SJCRH30 (cell line): ENCODE results near the gene CRX. TPM values are rescaled to one million over a fixed set of nuclear protein-coding genes. Genes with fewer than 3 reads are reported as not detected.
"Not testable (repeated sequence)": the region's sequence is repeated elsewhere in the genome, so short reads cannot be mapped to it uniquely, and the experiment has no call there.

Experiments
- DNase-seq, 2 experiments: peaks; one replicate each; pipeline ENCODE4 v3.0.0-alpha.2; 2015 to 2020
- H3K27ac ChIP-seq: fragments of 250-450 bp; sonication (Bioruptor Pico); 2 replicates; pipeline ENCODE4 v1.5.1; 2020; ENCODE audit warnings: mild to moderate bottlenecking, moderate library complexity
- H3K27me3 ChIP-seq: fragments of 250-450 bp; sonication (Bioruptor Pico); 2 replicates; pipeline ENCODE4 v1.5.1; 2020; ENCODE audit warnings: mild to moderate bottlenecking, moderate library complexity
- H3K36me3 ChIP-seq: fragments of 250-450 bp; sonication (Bioruptor Pico); 2 replicates; pipeline ENCODE4 v1.5.1; 2020; ENCODE audit warnings: mild to moderate bottlenecking, moderate library complexity
- H3K4me1 ChIP-seq: fragments of 250-450 bp; sonication (Bioruptor Pico); 2 replicates; pipeline ENCODE4 v1.5.1; 2020; ENCODE audit warnings: mild to moderate bottlenecking, moderate library complexity
- H3K4me3 ChIP-seq: fragments of 250-450 bp; sonication (Bioruptor Pico); 2 replicates; pipeline ENCODE4 v1.5.1; 2020; ENCODE audit warnings: mild to moderate bottlenecking, moderate library complexity
- H3K9me3 ChIP-seq: fragments of 250-450 bp; sonication (Bioruptor Pico); replicated peaks from 2 replicates; pipeline ENCODE4 v1.5.1; 2020; ENCODE audit warnings: mild to moderate bottlenecking, moderate library complexity
- total RNA-seq: library from RNA; depleted of rRNA; stranded (reverse); fragments of >200 nt; shearing (Covaris generic); gene quantifications from 2 replicates; pipeline ENCODE4 v1.2.3, GENCODE V29; 2014

CRX gene
- total RNA-seq, 1 experiment from 2014 or later: 0.89 TPM

DNA sequence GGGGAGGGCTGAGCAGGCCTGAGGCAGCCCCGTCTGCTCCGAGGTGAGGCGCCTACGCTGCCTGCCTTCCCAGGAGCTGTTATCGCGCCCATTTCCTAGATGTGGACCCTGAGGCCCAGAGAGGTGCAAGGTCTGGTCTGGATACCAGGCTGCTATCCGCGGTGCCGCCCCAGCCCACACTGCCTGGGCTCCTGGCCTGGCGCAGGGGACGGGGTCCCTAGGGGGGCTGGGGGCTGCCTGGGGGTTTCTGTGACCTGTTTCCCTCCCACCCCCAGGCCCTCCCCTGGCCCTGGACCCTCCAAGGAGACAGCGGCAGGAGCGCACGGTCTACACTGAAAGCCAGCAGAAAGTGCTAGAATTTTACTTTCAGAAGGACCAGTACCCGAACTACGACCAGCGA, 38.1 kb downstream of the CRX start:
- not testable (repeated sequence) for H3K4me3 ChIP-seq, H3K4me1 ChIP-seq, H3K9me3 ChIP-seq, H3K36me3 ChIP-seq, H3K27me3 ChIP-seq, DNase-seq, H3K27ac ChIP-seq

DNA sequence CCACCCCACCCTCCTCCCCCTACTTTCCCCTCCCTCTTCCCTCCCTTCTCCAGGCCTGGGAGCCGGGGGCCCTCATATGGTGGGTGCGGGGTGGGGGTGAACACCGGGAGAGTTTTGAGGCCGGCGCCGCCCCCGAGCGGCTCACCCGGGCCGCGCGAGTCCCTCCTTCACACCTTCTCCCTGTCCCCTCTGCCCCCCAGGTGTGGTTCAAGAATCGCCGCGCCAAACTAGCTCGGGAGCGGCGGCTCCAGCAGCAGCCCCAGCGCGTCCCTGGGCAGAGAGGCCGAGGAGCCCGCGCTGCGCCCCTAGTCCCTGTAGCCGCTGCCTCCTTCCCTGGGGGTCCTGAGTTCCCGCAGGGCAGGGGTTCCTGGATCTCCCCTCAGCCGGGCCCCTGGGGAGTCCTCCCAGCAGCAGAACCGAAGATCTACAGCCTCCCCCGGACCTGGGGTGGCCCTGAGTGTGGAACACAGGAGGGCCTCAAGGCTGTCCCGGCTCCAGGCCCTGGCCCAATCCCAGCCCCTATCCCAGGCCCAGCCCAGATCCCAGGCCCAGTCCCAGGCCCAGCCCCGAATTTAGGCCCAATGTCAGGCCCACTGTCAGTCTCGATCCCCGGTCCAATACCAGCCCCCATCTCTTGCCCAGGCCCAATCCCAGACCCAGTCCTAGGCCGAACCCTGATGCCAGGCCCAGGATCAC, 39.0 kb downstream of the CRX start:
- Histone ChIP-seq H3K4me1 (peaks cover 9% of the 10 kb centered on the region; the same call in 1 of the 2 replicates), H3K4me3 (no peak overlapping the region), H3K9me3 (no peaks in the 10 kb centered on the region), H3K27me3 (no peaks in the 10 kb centered on the region), H3K36me3 (no peaks in the 10 kb centered on the region), H3K27ac (no peak overlapping the region)
- DNase-seq: no peak

DNA sequence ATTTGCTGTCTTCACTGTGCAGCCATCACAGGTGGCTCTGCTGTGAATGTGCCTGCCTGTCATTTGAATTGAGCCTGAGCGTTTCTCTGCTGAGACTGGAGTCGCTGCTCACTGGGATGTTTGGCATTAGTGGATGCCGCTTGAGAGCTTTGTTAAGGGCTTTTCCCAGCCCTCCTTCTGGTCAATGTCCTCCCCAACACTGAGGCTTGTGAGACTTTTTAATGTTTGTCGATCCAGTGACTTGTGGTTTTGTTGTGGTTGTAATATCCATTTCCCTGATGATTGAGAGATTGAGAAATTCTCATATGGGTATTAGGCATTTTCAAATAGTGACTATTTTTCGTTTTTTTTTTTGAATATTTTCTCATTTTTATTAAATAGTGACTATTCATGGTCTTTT, 39.9 kb downstream of the CRX start:
- DNase-seq: no peak
- no peaks in the 10 kb centered on the region for H3K36me3 ChIP-seq
- H3K27me3 ChIP-seq: no peaks in the 10 kb centered on the region
- no peak overlapping the region for H3K4me3 ChIP-seq
- no peak overlapping the region for H3K27ac ChIP-seq
- peaks cover 9% of the 10 kb centered on the region; the same call in 1 of the 2 replicates for H3K4me1 ChIP-seq
- no peaks in the 10 kb centered on the region for H3K9me3 ChIP-seq

DNA sequence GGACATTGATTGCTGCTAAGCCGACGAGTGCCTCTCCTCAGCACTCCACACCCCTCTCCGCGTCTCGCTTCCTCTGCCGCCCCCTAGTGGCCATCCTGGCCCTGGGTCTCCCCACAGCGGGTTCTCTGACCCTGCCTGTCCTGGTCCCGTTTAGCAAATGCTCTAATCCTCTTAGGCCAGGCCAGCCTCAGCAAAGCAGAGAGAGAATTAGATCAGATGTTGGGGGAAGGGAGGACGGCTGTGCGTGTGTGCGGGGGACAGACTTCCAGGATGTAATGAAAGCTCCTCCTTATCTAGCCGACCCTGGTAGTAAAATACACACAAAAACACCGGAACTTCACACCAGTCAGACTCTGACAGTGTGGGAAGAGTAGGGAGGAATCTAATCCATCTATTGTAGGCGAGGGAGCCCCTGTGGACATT, 41.8 kb downstream of the CRX start:
- Histone ChIP-seq H3K9me3 (no peaks in the 10 kb centered on the region), H3K4me1 (0 out of 2 replicates have a peak, but pooled peaks cover under 1% of the 10 kb centered on the region), H3K36me3 (no peaks in the 10 kb centered on the region), H3K4me3 (no peak overlapping the region), H3K27me3 (no peaks in the 10 kb centered on the region), H3K27ac (no peak overlapping the region)
- peak; percentile 90 to 95 for DNase-seq

DNA sequence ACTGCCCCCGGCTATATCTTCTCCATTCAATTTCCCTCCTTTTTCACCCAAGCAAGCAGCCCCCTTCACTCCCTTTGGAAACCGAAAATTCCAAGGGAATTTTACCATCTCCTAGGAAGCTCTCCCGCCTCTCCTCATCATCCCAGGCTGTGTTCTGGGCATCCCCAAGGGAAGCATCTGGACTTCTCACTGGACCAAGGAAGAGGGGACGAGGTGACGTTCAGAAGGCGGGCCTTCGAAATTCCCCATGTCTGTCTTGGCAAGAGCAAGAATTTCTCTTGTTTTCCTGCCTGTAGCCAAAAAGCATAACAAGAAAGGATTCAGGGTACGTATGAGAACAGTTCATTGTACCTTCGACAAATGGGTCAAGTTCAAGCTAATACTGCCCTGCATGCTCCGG, 43.4 kb downstream of the CRX start:
- DNase-seq: no peak
- no peaks in the 10 kb centered on the region for H3K9me3 ChIP-seq
- no peaks in the 10 kb centered on the region for H3K4me1 ChIP-seq
- H3K36me3 ChIP-seq: no peaks in the 10 kb centered on the region
- no peak overlapping the region for H3K27ac ChIP-seq
- H3K27me3 ChIP-seq: no peaks in the 10 kb centered on the region
- H3K4me3 ChIP-seq: no peak overlapping the region

DNA sequence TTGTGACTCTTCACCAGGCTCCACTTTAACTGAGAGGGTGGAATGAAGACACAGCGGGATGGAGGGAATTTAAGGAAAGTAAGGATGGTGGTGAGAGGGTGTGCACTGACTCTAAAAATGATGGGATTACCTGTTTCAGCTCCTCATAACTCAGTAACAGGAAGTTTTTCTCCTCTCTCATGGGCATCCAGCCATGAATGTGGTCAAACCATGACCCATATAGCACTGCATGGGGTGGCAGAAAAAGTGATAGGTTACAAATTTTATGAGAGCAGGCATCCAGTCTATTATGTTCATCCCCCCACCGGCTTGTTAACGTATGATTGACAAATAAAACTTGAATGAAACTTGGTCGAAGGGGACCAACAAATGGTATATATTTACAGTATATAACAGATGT, 57.2 kb downstream of the CRX start:
- no peaks in the 10 kb centered on the region for H3K9me3 ChIP-seq
- H3K36me3 ChIP-seq: no peaks in the 10 kb centered on the region
- no peak for DNase-seq
- H3K4me3 ChIP-seq: no peak overlapping the region
- H3K4me1 ChIP-seq: no peaks in the 10 kb centered on the region
- H3K27ac ChIP-seq: no peak overlapping the region
- H3K27me3 ChIP-seq: no peaks in the 10 kb centered on the region

DNA sequence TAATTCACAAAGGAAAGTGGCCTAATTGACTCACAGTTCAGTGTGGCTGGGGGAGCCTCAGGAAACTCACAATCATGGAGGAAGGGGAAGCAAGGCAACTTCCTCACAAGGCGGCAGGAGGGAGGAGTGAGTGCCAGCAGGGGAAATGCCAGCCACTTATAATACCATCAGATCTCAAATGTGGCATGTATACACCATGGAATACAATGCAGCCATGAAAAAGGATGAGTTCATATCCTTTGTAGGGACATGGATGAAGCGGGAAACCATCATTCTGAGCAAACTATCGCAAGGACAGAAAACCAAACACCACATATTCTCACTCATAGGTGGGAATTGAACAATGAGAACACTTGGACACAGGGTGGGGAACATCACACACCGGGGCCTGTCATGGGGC, 57.6 kb downstream of the CRX start:
- not testable (repeated sequence) for H3K4me1 ChIP-seq, H3K36me3 ChIP-seq, DNase-seq, H3K27me3 ChIP-seq, H3K4me3 ChIP-seq, H3K27ac ChIP-seq, H3K9me3 ChIP-seq

DNA sequence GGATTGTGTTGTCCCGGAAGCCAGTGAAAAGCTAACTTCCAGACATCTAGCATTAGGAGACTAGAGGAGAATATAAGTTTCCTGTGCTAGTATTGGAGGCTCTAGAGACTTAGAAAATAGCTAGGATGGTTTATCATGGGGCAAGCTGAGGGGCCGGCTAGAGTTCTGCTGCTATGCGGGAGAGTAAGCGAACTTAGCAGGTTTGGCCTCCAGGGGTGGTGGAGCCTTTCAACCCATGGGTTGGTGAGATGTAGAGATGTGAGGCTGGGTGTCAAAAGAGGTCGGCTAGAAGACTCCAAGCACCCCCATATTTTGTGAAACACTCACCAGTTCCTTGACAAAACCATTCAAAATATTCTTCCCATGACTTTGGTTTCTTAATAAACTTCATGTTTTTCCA, 60.0 kb downstream of the CRX start:
- Histone ChIP-seq H3K27ac (no peak overlapping the region), H3K4me1 (no peaks in the 10 kb centered on the region)

DNA sequence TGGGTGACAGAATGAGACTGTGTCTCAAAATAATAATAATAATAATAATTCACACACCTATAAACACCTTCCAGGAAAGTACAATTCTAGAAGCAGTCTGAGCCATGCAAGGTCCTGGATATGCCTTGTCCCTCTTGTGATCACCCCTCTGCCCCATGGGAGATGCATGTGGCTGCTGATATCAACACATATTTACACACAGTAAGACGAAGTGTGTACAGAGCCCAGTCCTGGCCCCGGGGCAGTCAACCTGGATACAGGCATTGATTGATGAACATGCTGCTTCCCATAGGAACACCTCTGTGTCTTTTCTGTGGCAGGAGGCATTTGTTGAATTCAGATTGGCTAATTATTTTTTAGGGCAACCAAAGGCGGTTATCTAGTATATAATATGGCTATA, 61.2 kb downstream of the CRX start:
- Histone ChIP-seq H3K27me3 (no peaks in the 10 kb centered on the region), H3K36me3 (no peaks in the 10 kb centered on the region), H3K4me3 (no peak overlapping the region), H3K27ac (no peak overlapping the region), H3K4me1 (no peaks in the 10 kb centered on the region), H3K9me3 (no peaks in the 10 kb centered on the region)
- no peak for DNase-seq

More for the DNA sequence above, 60.0 kb downstream of the CRX start:
- no peaks in the 10 kb centered on the region for H3K27me3 ChIP-seq
- H3K36me3 ChIP-seq: no peaks in the 10 kb centered on the region
- H3K9me3 ChIP-seq: no peaks in the 10 kb centered on the region
- no peak for DNase-seq
- H3K4me3 ChIP-seq: no peak overlapping the region

DNA sequence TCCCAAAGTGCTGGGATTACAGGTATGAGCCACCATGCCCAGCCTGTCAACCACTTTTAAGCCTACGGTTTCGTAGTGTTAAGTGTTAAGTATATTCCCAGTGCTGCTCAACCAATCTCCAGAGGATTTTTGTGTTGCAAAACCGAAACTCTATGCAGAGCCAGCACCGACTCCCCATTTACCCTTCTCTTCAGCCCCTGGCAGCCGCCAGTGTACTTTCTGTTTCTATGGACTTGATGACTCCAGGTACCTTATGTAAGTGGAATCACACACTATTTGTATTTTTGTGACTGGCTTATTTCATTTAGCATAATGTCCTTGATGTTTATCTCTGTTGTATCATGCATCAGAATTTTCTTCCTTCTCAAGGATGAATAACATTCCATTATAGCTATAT, 63.3 kb downstream of the CRX start:
- no peak for DNase-seq
- no peaks in the 10 kb centered on the region for H3K27me3 ChIP-seq
- H3K36me3 ChIP-seq: no peaks in the 10 kb centered on the region
- H3K9me3 ChIP-seq: no peaks in the 10 kb centered on the region
- H3K4me3 ChIP-seq: no peak overlapping the region
- no peak overlapping the region for H3K27ac ChIP-seq
- no peaks in the 10 kb centered on the region for H3K4me1 ChIP-seq

DNA sequence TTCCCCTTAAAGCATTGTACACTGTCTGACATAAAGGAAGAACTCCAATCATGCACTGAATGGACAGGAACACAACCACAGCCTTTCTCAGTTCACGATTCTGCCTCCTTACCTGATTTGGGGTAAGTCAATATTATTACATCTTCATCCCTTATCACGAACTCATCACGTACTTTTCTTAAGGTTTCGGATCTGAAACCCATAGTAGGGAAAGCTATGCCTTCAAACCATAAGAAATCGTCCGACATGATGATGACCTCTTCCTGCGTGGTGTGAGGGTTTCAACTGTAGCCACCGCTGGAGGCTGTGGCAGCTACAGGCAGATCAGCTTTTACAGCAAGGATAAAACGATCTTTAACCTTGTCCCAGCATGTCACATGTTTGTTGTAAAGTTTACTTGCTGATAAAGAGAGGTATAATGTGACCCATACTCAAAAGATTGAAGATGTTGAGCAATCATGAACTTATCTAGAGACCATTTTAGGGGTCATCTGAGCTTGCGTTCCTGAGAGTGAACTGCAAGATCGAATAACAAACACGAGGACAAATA, 64.3 kb downstream of the CRX start, which contains the start of gene SULT2A1:
Gene SULT2A1 (minus strand): TSS at position 306 of the 550 bp plus-strand sequence. CDS start 58 bp downstream, at position 248.
- Histone ChIP-seq H3K9me3 (no peaks in the 10 kb centered on the region), H3K4me1 (no peaks in the 10 kb centered on the region), H3K4me3 (no peak within 1 kb of the TSS), H3K36me3 (no peaks in the 10 kb centered on the region), H3K27ac (no peak within 1 kb of the TSS), H3K27me3 (no peaks in the 10 kb centered on the region)
- DNase-seq: no peak

DNA sequence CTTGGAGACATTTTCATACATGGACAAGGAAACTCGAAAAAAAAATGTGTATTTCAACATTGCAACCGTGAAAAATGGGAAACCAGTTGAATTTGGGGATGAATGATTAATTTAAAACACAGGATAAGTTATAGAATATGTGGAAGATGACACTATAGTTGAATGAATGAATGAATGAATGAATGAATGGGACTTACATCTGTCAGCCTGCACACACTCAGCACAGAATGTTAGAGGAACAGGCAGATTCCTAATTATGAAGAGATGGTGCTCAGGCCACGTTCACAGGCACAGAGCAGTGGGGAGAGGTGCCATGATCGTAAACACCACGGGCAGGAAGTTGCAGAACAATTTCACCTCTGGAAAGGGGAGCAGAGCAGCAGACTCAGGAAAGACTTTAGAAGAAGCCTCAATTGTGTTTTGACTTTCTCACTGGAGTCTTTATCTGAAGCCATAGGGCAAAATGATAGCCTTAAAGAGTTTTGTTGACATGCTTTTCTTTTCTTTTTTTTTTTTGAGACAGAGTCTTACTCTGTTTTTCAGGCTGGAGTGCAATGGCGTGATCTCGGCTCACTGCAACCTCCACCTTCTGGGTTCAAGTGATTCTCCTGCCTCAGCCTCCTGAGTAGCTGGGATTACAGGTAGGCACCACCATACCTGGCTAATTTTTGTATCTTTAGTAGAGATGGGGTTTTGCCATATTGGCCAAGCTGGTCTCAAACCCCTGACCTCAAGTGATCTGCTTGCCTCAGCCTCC, 69.3 kb downstream of the CRX start:
- H3K4me3 ChIP-seq: no peak overlapping the region
- no peaks in the 10 kb centered on the region for H3K27me3 ChIP-seq
- no peaks in the 10 kb centered on the region for H3K4me1 ChIP-seq
- H3K27ac ChIP-seq: no peak overlapping the region
- H3K9me3 ChIP-seq: no peaks in the 10 kb centered on the region; the same call in 1 of the 2 replicates
- H3K36me3 ChIP-seq: no peaks in the 10 kb centered on the region
- no peak for DNase-seq

DNA sequence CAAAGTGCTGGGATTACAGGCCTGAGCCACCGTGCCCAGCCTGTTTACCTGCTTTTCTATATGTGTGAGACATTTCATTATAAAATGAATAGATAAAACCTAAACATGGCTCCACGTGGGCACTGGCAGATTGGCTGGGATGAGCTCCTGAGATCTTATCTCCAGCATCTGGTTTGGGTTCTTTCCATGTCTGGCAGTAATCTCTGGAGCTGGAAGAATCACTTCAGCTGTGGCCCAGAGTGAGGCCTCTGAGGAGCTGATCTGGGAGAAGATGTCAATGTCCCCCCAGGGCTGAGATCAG, 69.8 kb downstream of the CRX start:
- no peaks in the 10 kb centered on the region; the same call in 1 of the 2 replicates for H3K9me3 ChIP-seq

DNA sequence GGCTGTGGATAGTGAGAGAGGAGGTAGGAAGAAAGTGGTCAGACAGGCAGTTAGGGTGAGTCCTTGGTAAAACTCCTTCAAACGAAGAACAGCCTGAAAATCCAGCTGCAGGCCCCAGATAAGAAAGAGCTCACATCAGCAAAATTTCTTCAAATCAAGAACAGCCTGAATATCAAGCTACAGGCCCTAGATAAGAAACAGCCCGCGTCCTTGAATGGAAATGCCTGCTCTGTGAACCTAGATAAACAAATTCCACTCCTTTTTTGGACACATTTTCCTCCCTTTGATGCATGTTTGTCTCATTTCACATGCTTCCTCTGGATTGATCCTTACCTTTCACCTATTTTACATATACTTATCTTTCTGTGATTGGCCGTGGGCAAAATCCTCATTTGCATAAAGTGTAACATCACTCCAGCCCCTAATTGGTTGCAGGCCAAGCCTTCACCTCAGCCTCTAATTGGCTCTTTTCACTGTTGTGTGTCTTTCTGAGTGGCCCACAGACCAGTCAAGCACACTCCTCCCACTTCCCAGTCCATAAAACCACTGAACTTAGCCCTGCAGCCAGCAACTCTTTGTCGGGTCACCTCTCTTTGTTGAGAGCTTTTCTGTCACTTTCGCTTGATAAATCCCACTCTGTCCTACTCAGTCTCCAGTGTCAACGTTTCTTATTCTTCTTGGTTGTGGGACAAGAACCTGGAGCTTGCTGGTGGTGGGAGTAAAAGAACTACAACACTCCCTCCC, 70.4 kb downstream of the CRX start:
- Histone ChIP-seq H3K27me3 (no peaks in the 10 kb centered on the region), H3K4me3 (no peak overlapping the region), H3K9me3 (no peaks in the 10 kb centered on the region; the same call in 1 of the 2 replicates), H3K36me3 (no peaks in the 10 kb centered on the region), H3K27ac (no peak overlapping the region), H3K4me1 (no peaks in the 10 kb centered on the region)
- no peak for DNase-seq

More for the DNA sequence above, 69.8 kb downstream of the CRX start:
- H3K27me3 ChIP-seq: no peaks in the 10 kb centered on the region
- no peak overlapping the region for H3K4me3 ChIP-seq
- no peaks in the 10 kb centered on the region for H3K4me1 ChIP-seq
- no peaks in the 10 kb centered on the region for H3K36me3 ChIP-seq
- DNase-seq: no peak
- H3K27ac ChIP-seq: no peak overlapping the region
